Tibial artery (tissue), 4 donors: ENCODE results near the gene TOGARAM1.
"Not testable (repeated sequence)": the region's sequence is repeated elsewhere in the genome, so short reads cannot be mapped to it uniquely, and the experiment has no call there.

ENCODE experiments used
- DNase-seq, 2 donors: peaks; one replicate each; pipeline ENCODE4 v3.0.0-alpha.2; 2019
- H3K27ac ChIP-seq, 2 donors: fragments of 200-600 bp; sonication (generic) in 1 of 2; 1 replicate in 1 of 2; 2 replicates in 1 of 2; pipeline ENCODE4 v1.5.1; 2018 to 2019; ENCODE audit warnings: mild to moderate bottlenecking in 1 of 2
- H3K27me3 ChIP-seq, 2 donors: fragments of 200-600 bp; sonication (generic) in 1 of 2; one replicate each; pipeline versions ENCODE4 v1.5.1 to v1.6.0; 2016 to 2019
- H3K36me3 ChIP-seq, 3 donors: fragments of 200-600 bp; sonication (generic) in 2 of 3; one replicate each; pipeline ENCODE4 v1.5.1; 2016 to 2019; ENCODE audit warnings: mild to moderate bottlenecking in 2 of 3
- H3K4me1 ChIP-seq, 4 donors: fragments of 200-600 bp; sonication (generic) in 2 of 4; 1 replicate in 3 of 4; 2 replicates in 1 of 4; pipeline ENCODE4 v1.5.1; 2016 to 2019
- H3K4me3 ChIP-seq, 2 donors: fragments of 200-600 bp; sonication (generic) in 1 of 2; 1 replicate in 1 of 2; 2 replicates in 1 of 2; pipeline ENCODE4 v1.5.1; 2018 to 2019; ENCODE audit warnings: mild to moderate bottlenecking in 2 of 2
- H3K9me3 ChIP-seq, 3 donors: fragments of 200-600 bp; sonication (generic) in 1 of 3; one replicate each; pipeline ENCODE4 v1.5.1; 2016 to 2019
- CTCF ChIP-seq, 2 experiments: fragments of 200-600 bp in 1 of 2; fragments of 450-650 bp in 1 of 2; IDR thresholded peaks; one replicate each; pipeline ENCODE4 v1.5.1; 2017 to 2019; ENCODE audit warnings: antibody characterized with exemption in 2 of 2, mild to moderate bottlenecking in 1 of 2, moderate library complexity in 1 of 2
- intact Hi-C: fragments of 100-400 bp; cut with DNase I; formaldehyde crosslinking; loops from one replicate; pipeline ENCODE4 v1.15.0; 2023; ENCODE audit warnings: low total_unique reads

TOGARAM1 gene

GRCh38 chr14:45068396-45068795 is 106.4 kb downstream of the TOGARAM1 start:
- no peaks in the 10 kb centered on the region for H3K27me3 ChIP-seq
- H3K27ac ChIP-seq, result no peak overlapping the region
- no peaks in the 10 kb centered on the region for H3K9me3 ChIP-seq
- DNase-seq, result no peak
- peaks cover 0 to 6% (median 3%) of the 10 kb centered on the region in 4 donors for H3K4me1 ChIP-seq
- no peak overlapping the region for H3K4me3 ChIP-seq
- intact Hi-C loops, result no loop called here
- no peak for TF ChIP-seq CTCF (IDR thresholded peaks at IDR 0.05)
- peaks cover 17 to 32% (median 21%) of the 10 kb centered on the region in 3 donors for H3K36me3 ChIP-seq

DNA sequence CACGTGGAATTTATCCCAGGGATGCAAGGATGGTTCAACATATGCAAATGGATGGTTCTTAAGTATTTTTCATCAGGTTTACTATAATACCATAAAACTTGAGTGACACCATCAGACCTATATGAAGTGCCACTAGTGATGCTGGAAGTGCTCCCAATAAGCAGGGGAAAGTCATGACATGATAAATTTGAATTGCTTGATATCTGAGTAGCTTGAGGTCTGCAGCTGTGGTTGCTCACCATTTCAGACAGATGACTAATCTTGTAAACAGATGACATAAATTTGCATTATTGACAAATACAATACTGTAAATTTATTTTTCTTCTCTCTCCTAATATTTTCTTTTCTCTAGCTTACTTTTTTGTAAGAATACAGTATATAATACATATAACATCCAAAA is 108.2 kb downstream of the TOGARAM1 start:
- no peak overlapping the region for H3K4me3 ChIP-seq
- H3K4me1 ChIP-seq, result peaks cover 0 to 6% (median 3%) of the 10 kb centered on the region in 4 donors
- DNase-seq, result no peak
- H3K9me3 ChIP-seq, result no peaks in the 10 kb centered on the region
- no peaks in the 10 kb centered on the region for H3K27me3 ChIP-seq
- H3K36me3 ChIP-seq, result peaks cover 21 to 32% (median 24%) of the 10 kb centered on the region in 3 donors
- no peak for TF ChIP-seq CTCF (IDR thresholded peaks at IDR 0.05)
- intact Hi-C loops, result no loop called here
- no peak overlapping the region for H3K27ac ChIP-seq

- intact Hi-C loops, result no loop called here
- no peak overlapping the region for H3K27ac ChIP-seq
- no peak for DNase-seq
- no peaks in the 10 kb centered on the region for H3K27me3 ChIP-seq
- H3K4me3 ChIP-seq, result no peak overlapping the region
- no peaks in the 10 kb centered on the region for H3K4me1 ChIP-seq
- no peaks in the 10 kb centered on the region for H3K9me3 ChIP-seq
- TF ChIP-seq CTCF (IDR thresholded peaks at IDR 0.05), result no peak
- peaks cover 21 to 32% (median 24%) of the 10 kb centered on the region in 3 donors for H3K36me3 ChIP-seq
These were observed 110.1 kb downstream of the TOGARAM1 start for GRCh38 chr14:45072126-45072525.

- DNase-seq, result no peak
- peaks cover 20 to 32% (median 21%) of the 10 kb centered on the region in 3 donors for H3K36me3 ChIP-seq
- no peaks in the 10 kb centered on the region for H3K4me1 ChIP-seq
- no peak for TF ChIP-seq CTCF (IDR thresholded peaks at IDR 0.05)
- no peak overlapping the region for H3K27ac ChIP-seq
- no peak overlapping the region for H3K4me3 ChIP-seq
- intact Hi-C loops, result no loop called here
- H3K9me3 ChIP-seq, result no peaks in the 10 kb centered on the region
- H3K27me3 ChIP-seq, result no peaks in the 10 kb centered on the region
These were observed 111.4 kb downstream of the TOGARAM1 start for GRCh38 chr14:45073231-45073879.

DNA sequence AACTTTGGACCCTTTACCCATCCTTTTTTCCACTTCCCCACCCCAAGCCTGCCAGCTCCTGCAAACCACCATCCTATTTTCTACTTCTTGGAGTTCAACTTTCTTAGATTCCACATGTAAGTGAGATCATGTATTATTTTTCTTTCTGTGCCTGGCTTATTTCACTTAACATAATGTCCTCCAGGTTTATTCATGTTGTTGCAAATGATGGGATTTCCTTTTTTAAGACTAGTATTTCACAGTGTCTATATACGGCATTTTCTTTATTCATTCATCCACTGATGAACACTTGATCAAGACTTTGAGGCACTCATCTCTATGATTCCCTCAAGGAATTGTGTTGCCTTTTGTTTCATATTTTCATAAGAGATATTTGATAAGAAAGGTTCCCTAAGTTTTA is 116.3 kb downstream of the TOGARAM1 start:
- no peak for TF ChIP-seq CTCF (IDR thresholded peaks at IDR 0.05)
- intact Hi-C loops, result no loop called here
- H3K4me3 ChIP-seq, result no peak overlapping the region
- H3K36me3 ChIP-seq, result peaks cover 0 to 8% (median 0%) of the 10 kb centered on the region in 3 donors
- no peaks in the 10 kb centered on the region for H3K27me3 ChIP-seq
- H3K27ac ChIP-seq, result no peak overlapping the region
- no peak for DNase-seq
- no peaks in the 10 kb centered on the region for H3K9me3 ChIP-seq
- H3K4me1 ChIP-seq, result peaks cover 0 to 2% (median 0%) of the 10 kb centered on the region in 4 donors

DNA sequence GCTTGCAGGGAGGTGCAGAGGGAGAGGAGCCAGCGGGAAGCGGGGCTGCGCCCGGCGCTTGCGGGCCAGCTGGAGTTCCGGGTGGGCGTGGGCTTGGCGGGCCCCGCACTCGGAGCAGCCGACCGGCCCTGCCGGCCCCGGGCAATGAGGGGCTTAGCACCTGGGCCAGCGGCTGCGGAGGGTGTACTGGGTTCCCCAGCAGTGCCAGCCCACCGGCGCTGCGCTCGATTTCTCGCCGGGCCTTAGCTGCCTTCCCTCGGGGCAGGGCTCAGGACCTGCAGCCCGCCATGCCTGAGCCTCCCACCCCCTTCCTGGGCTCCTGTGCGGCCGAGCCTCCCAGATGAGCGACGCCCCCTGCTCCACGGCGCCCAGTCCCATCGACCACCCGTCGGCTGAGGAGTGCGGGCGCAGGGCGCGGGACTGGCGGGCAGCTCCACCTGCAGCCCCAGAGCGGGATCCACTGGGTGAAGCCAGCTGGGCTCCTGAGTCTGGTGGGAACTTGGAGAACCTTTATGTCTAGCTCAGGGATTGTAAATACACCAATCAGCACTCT is 118.5 kb downstream of the TOGARAM1 start:
- not testable (repeated sequence) for H3K4me3 ChIP-seq, H3K27me3 ChIP-seq, H3K27ac ChIP-seq, H3K36me3 ChIP-seq, H3K9me3 ChIP-seq, DNase-seq
- peaks cover 0 to 14% (median 6%) of the 10 kb centered on the region in 4 donors for H3K4me1 ChIP-seq
- intact Hi-C loops, result loop anchor here (5.0 kb wide), 1 partner anchor 118 kb away; the partner anchor contains the start of genes KLHL28 and TOGARAM1

DNA sequence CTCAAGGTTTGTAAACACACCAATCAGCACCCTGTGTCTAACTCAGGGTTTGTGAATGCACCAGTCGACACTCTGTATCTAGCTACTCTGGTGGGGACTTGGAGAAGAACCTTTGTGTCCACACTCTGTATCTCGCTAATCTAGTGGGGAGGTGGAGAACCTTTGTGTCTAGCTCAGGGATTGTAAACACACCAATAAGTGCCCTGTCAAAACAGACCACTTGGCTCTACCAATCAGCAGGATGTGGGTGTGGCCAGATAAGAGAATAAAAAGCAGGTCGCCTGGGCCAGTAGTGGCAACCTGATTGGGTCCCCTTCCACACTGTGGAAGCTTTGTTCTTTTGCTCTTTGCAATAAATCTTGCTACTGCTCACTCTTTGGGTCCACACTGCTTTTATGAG is 119.1 kb downstream of the TOGARAM1 start:
- not testable (repeated sequence) for H3K4me3 ChIP-seq, H3K27me3 ChIP-seq, DNase-seq, H3K27ac ChIP-seq, H3K36me3 ChIP-seq, H3K9me3 ChIP-seq
- intact Hi-C loops, result loop anchor here (5.0 kb wide), 1 partner anchor 119 kb away; the partner anchor contains the start of genes KLHL28 and TOGARAM1
- H3K4me1 ChIP-seq, result peaks cover 0 to 20% (median 9%) of the 10 kb centered on the region in 4 donors
